GM21423 (cell line): ENCODE data around the gene KARS1.
A peak's percentile ranks its signal among the peaks of the same experiment; 100 is the strongest.

ENCODE experiments used
- ATAC-seq: cut with Tn5 transposase; IDR thresholded peaks from one replicate; pipeline ENCODE4 v1.9.1; 2021; ENCODE audit warnings: mild to moderate bottlenecking, moderate library complexity; ENCODE audit not compliant: unreplicated experiment

KARS1 gene

GRCh38 chr16:75647492-75648264, at the start of gene KARS1, which contains the start of gene TERF2IP:
KARS1 (minus strand) TSS chr16:75647665; CDS start chr16:75647639, 26 bp downstream.
TERF2IP (plus strand) TSS chr16:75647773; CDS start chr16:75647883, 110 bp downstream.
- ATAC-seq = peak; percentile 82

GRCh38 chr16:75695708-75696107, 48.2 kb upstream of the KARS1 start:
- no peak for ATAC-seq

- ATAC-seq = no peak
These were observed 39.9 kb upstream of the KARS1 start for GRCh38 chr16:75687361-75687760.

GRCh38 chr16:75682308-75682707, 34.8 kb upstream of the KARS1 start:
- no peak for ATAC-seq

- ATAC-seq = no peak
These were observed 31.9 kb upstream of the KARS1 start for GRCh38 chr16:75679366-75679765.

- ATAC-seq = no peak
These were observed 29.4 kb upstream of the KARS1 start, which contains the start of gene CPHXL2 for GRCh38 chr16:75676909-75677308. CPHXL2 (minus strand) TSS chr16:75677009; CDS start chr16:75676999, 10 bp downstream.

- no peak for ATAC-seq
These were observed 20.0 kb upstream of the KARS1 start for GRCh38 chr16:75667503-75667902.

- ATAC-seq = no peak
These were observed 13.3 kb upstream of the KARS1 start for GRCh38 chr16:75660726-75661302.

- no peak for ATAC-seq
These were observed 12.9 kb upstream of the KARS1 start for GRCh38 chr16:75660321-75660720.

GRCh38 chr16:75658175-75658574, 10.7 kb upstream of the KARS1 start:
- no peak for ATAC-seq

- ATAC-seq = no peak
These were observed 6.5 kb upstream of the KARS1 start for GRCh38 chr16:75653922-75654321.

- ATAC-seq = peak; percentile 35
These were observed 1.0 kb upstream of the KARS1 start for GRCh38 chr16:75648265-75649076.

GRCh38 chr16:75647112-75647491, 363 bp downstream of the KARS1 start:
- ATAC-seq = peak; percentile 17

- ATAC-seq = no peak
These were observed 3.0 kb downstream of the KARS1 start for GRCh38 chr16:75644240-75645012.

GRCh38 chr16:75640598-75640997, 6.9 kb downstream of the KARS1 start:
- no peak for ATAC-seq

GRCh38 chr16:75635036-75635435, 12.4 kb downstream of the KARS1 start:
- ATAC-seq = no peak

GRCh38 chr16:75632857-75633256, 14.6 kb downstream of the KARS1 start:
- no peak for ATAC-seq

GRCh38 chr16:75630052-75630451, 17.4 kb downstream of the KARS1 start:
- ATAC-seq = no peak

GRCh38 chr16:75629132-75629531, 18.3 kb downstream of the KARS1 start:
- ATAC-seq = no peak

GRCh38 chr16:75628351-75628750, 19.1 kb downstream of the KARS1 start:
- no peak for ATAC-seq

- no peak for ATAC-seq
These were observed 19.6 kb downstream of the KARS1 start for GRCh38 chr16:75627851-75628250.
